HG03045 (cell line): Measurements from ENCODE around the gene LTBP1.

Experiments used
- ATAC-seq: cut with Tn5 transposase; IDR thresholded peaks from one replicate; pipeline ENCODE4 v1.9.1; 2021; ENCODE audit warnings: mild to moderate bottlenecking, moderate library complexity; ENCODE audit not compliant: unreplicated experiment

Gene LTBP1

DNA sequence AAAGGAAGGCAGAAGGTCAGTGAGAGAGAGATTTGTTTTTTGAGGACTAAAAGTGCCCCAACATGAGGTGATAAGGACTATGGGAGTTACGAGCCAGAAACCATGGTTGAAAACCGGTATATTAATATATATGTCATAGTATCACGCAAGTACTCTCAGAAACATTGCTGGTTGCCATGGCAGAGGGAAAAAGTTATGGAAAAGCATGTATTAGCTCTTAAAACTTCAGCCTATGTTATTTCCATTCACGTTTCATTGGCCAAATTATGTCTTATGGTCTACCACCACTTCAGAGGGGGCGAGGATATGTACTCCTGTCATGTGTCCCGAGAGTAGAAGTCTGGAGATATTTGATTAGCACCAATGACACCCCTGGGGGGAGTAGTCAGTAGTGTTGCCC is 125.9 kb downstream of the LTBP1 start:
- ATAC-seq: no peak

DNA sequence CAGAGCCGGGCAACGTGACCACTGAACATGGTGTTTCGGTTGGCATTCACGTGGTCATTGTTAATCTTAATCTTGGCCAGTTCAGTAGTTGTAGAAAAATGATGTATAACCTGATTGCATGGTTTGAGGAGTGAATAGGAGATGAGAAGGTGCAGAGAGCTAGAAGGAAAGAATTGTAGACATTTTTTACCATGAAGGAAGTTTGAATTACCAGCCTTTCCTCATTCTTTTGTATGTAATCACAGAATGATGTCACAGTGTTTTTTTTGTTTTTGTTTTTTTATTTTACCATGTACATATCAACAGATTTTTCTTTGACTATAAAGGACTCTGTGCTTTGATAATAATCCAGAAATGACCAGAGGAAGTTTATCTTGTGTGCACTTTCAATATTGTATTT is 126.3 kb downstream of the LTBP1 start:
- no peak for ATAC-seq

DNA sequence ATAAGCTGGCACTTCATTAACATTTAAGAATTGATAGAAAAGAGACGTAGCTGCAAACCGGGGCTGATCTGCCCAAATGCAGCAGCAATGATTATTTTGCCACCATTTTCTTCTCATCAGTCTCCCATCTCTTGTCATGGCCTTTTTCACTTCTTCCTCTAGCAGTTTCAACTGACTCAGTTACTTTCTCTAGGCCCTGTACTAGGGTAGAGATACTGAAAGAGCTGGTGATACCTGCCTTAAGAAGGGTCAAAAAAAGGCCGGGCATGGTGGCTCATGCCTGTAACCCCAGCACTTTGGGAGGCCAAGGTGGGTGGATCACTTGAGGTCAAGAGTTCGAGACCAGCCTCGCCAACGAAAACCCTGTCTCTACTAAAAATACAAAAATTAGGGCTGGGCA is 127.4 kb downstream of the LTBP1 start:
- ATAC-seq: no peak

- ATAC-seq: no peak
These were observed 130.6 kb downstream of the LTBP1 start for GRCh38 chr2:33077311-33077710.

DNA sequence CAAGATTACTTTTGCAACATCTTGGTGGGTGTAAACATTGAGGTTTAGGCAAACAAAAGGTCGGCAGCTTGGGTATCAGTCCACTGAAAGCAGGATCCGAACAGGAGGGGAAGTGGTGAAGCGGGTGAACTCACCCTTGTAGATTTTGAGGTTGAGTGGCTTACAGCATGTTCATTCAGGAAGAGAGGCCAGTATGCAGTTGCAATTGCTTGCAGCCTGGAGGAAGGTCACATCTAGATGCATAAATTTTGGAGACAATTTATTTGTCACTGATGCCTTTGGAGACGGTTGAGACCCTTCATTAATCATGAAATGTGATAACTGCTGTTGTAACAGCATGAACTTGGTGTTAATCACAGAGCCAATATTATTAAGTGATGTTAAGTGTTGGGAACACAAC is 131.1 kb downstream of the LTBP1 start:
- ATAC-seq: no peak

- ATAC-seq: no peak
These were observed 134.9 kb downstream of the LTBP1 start for GRCh38 chr2:33081691-33082090.

DNA sequence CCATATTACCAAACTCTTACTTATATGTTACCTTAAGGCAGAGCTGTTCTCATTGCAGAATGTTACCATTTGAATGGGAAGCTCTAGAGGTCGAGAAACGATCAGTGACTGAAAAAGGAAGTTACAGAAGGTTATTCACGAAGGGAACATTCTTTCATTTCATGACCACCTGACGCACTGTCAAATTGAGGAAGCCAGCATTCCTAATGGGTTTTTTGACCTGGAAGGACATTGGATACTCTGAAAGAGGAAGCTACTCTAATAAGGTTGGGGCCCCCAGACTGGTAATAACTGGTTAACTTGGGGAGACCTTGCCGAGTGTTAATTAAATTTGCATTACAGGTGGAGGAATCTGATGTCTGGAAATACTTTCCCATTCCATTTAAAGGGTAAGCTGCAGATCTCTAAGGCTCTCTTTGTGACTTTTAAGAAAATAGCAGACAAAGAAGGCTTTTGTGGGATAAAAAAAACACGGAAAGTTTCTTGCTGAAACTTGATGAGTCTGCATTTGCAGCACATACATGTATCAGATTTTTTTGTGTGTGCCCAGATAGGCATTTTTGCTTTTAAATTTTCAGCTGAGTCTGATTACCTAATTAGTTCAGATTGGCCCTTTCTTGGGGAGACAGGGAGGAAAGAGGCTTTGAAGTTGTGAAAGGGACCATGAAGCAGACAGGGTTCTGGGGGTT is 137.1 kb downstream of the LTBP1 start:
- ATAC-seq: no peak

- no peak for ATAC-seq
These were observed 137.7 kb downstream of the LTBP1 start for GRCh38 chr2:33084433-33084832.

DNA sequence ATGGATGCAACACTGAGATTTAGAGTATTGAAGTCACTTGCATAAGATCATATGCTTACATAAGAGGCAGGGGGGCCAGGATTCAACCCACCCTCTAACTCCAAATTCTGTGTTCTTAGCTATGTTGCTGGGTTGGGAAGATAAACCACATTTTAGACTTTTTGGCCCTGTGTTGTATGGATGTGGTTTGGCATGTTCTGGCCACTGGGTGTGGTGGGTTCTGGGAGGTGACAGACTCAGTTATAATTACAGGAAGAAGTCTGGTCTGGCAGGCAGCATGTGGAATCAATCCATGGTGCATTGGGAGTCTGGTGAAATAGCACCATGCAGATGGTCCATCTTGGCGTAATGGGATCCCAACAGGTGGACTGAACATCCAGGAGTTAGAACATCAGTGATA is 138.9 kb downstream of the LTBP1 start:
- ATAC-seq: no peak

DNA sequence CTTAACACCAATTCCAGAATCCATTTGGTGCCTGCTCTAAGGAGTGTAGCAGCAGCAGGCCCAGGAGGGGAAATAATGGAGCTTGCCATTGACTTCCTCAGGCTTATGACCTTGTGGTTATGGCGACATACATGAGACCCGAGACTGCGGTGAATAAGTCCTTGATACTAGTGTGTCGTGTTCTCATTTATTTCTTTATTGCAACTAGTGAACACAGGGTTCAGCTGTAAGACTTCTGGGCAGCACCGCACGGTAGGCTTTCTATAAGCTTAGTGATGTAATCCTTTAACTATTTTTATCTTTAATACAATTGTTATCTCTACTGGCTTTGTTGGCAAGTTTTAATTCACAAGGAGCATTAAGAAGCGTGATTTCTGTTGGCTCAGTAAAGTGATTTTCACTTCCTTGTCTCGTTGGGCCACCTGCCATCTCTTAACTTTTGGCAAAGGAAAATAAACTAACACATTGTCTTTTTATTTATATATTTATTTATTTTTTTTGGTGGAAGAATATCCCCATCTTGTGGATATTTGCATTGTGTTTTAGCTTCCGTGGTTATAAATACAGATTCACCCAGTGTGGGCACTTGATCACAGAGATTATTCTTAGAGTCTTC is 139.8 kb downstream of the LTBP1 start:
- no peak for ATAC-seq

DNA sequence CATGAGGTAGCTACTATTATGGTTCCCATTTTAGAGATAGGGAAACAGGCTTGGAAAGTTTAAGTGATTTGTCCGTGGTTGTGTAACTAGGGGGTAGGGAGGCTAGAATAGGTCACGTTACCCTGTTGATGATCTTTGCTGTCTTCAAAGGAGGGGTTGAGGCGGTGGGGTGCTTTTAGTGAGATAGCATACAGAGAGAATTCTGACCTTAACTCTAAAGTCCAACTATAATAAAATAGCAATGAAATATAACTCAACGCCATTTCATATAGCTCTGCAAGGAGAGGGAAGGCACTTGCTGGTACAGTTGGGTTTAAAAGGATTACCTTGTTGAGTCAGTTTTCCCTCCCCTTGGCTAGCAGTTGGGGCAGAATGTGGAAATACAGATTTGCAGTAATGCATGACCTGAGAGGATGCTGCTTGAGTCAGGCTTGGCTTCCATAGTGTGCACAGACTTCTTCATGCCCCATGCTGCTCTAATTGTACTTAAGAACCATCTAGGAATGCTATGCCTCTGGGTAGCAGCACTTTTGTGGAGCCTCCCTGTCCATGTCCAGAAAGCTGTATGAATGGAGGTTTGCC is 143.9 kb downstream of the LTBP1 start:
- no peak for ATAC-seq

DNA sequence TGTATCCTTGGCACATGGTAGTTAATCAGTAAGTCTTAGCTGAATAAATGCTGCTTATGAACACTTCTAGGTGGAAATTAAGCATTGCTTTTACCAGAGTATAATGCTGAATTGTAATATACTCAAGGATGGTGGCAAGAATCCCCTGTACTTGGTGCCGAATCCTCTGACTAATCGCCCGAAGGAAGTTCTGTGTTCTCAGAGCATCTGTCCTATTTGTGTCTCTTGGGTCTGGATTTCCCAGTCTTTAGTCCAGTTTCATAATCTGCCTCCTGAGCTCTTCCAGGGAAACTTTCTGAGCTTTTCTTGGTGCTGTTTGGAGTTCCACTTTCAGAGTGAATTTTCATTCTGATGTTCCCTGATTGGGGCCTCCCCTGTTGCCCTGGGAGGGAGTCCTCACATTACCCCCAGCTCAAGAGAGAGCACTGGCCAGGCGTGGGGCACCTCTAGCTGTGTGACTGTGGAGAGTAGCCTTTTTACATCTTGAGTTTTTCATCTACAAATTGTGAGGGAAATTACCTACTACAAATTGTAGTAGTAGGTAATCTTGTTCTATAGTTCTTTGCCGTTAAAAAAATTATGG is 144.9 kb downstream of the LTBP1 start:
- no peak for ATAC-seq

GRCh38 chr2:33093283-33093993 is 146.7 kb downstream of the LTBP1 start:
- no peak for ATAC-seq

- no peak for ATAC-seq
These were observed 147.6 kb downstream of the LTBP1 start for GRCh38 chr2:33094303-33094702.

DNA sequence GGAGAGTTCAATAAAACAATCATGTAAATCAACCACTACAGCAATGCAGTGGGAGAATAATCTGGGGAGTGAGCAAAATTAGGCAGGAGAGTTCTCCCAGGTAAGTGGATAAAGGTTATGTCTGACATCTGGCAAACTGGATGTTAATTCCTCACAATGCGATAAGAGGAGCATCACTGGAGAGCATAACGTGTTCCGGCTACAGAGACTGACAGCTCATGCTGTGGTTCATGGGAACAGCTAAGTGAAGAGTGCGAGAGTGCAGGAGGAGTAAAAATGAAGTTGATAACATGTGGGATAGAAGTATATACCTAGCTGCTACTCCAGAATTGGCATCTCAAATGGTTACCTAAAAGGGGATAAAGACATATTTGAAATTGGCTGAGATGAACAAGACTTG is 153.2 kb downstream of the LTBP1 start:
- ATAC-seq: no peak

GRCh38 chr2:33100921-33101320 is 154.2 kb downstream of the LTBP1 start:
- no peak for ATAC-seq

- no peak for ATAC-seq
These were observed 157.4 kb downstream of the LTBP1 start for GRCh38 chr2:33104052-33104623.

DNA sequence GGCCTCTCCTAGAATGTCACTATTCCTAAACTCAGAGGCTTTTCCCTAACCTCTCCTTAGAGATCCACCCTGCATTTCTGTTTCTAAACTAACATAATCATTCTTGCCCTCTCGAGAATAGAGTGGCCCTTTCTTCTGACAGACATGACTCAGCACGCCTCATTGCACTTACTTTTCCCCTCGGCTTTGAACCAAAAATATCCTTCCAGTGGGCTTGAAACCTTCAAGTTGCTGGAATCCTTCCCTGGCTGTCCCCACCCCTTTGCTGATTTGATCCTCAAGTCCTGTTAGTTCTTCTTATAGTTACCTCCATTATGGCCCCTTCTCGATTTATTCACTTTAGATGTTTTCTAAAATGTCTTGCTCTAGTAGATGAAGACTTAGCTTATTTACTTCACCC is 158.0 kb downstream of the LTBP1 start:
- no peak for ATAC-seq

- ATAC-seq: no peak
These were observed 159.4 kb downstream of the LTBP1 start for GRCh38 chr2:33106115-33106514.

DNA sequence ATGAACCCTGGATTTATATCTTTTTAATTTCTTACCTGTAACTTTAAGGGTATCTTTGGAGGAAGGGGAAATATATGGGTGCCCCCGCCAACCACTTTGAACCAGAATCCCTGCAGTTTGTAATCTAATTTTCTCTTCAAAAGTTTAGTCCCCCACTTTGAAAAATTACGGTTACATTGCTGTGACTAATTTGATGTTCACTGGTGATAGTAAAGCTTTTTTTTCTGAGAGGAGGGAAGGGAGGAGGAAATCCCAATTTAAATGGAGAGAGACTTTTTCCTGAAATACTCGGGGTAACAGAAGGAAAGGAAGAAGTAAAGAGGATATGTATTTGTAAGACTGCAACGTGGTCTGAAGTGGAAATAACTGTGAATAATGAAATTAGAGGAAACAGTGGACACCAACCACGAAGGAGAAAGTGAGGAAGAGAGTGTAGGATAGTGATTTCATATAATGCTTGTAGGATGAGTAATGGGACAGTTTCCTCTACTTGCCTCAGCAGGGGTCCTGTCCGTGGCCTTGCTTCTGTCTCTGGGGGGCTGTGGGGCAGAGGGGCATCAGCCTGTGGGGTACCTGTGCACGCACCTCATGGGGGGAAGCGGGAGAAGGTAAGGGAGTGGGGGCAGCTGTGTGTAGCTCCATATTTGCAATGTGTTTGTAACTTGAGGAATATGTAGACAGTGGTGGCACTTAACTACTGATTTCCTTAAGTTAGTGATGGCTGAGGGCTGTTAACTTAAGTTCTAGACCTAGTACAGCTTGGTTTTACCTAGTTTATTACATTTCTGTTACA is 161.1 kb downstream of the LTBP1 start:
- no peak for ATAC-seq
